ENCODE results near the gene ZFR.
"Not testable (repeated sequence)": the region's sequence is repeated elsewhere in the genome, so short reads cannot be mapped to it uniquely, and the experiment has no call there.

ZFR gene

GRCh38 chr5:32357658-32358057 lies 86.9 kb downstream of the ZFR start:
- DNase-seq, result no peak

- no peak for DNase-seq
Observed at GRCh38 chr5:32355686-32356085, 88.9 kb downstream of the ZFR start.

GRCh38 chr5:32353420-32353819 lies 91.1 kb downstream of the ZFR start:
- DNase-seq, result no peak

- DNase-seq, result no peak
Observed at GRCh38 chr5:32352685-32353084, 91.9 kb downstream of the ZFR start.

GRCh38 chr5:32346869-32347268 lies 97.7 kb downstream of the ZFR start:
- DNase-seq, result no peak

GRCh38 chr5:32343058-32343672 lies 101.4 kb downstream of the ZFR start:
- DNase-seq, result no peak

- DNase-seq, result no peak
Observed at GRCh38 chr5:32342656-32343055, 101.9 kb downstream of the ZFR start.

- no peak for DNase-seq
Observed at GRCh38 chr5:32339878-32340277, 104.7 kb downstream of the ZFR start.

GRCh38 chr5:32339198-32339597 lies 105.3 kb downstream of the ZFR start:
- DNase-seq, result peak; percentile 9

- DNase-seq, result peak; percentile 32
Observed at GRCh38 chr5:32332966-32333365, 111.6 kb downstream of the ZFR start.

- DNase-seq, result no peak
Observed at GRCh38 chr5:32332361-32332760, 112.2 kb downstream of the ZFR start.

GRCh38 chr5:32331935-32332274 lies 112.6 kb downstream of the ZFR start:
- no peak for DNase-seq

GRCh38 chr5:32331217-32331934 lies 113.2 kb downstream of the ZFR start:
- DNase-seq, result no peak

GRCh38 chr5:32330126-32330971 lies 114.2 kb downstream of the ZFR start:
- DNase-seq, result no peak

- DNase-seq, result peak; percentile 67
Observed at GRCh38 chr5:32329395-32329834, 115.1 kb downstream of the ZFR start.

- peak; percentile 53 for DNase-seq
Observed at GRCh38 chr5:32326216-32326772, 118.2 kb downstream of the ZFR start.

GRCh38 chr5:32325616-32326015 lies 118.9 kb downstream of the ZFR start:
- DNase-seq, result no peak

GRCh38 chr5:32325062-32325461 lies 119.5 kb downstream of the ZFR start:
- peak; percentile 2 for DNase-seq

GRCh38 chr5:32323741-32324140 lies 120.8 kb downstream of the ZFR start:
- DNase-seq, result no peak

GRCh38 chr5:32322882-32323281 lies 121.7 kb downstream of the ZFR start:
- no peak for DNase-seq

GRCh38 chr5:32321787-32322186 lies 122.8 kb downstream of the ZFR start:
- not testable (repeated sequence) for DNase-seq

GRCh38 chr5:32320576-32320975 lies 124.0 kb downstream of the ZFR start:
- DNase-seq, result no peak

- no peak for DNase-seq
Observed at GRCh38 chr5:32319926-32320543, 124.5 kb downstream of the ZFR start.

Data from HCEC 1CT (cell line).